Activated CD4-positive, alpha-beta T cell treated with anti-CD3 and anti-CD28 coated beads for 24 hours (primary cell): Measurements from ENCODE around the gene PYGO2.
"Not testable (repeated sequence)": the region's sequence is repeated elsewhere in the genome, so short reads cannot be mapped to it uniquely, and the experiment has no call there.

Experiments
- DNase-seq, 2 donors: peaks; one replicate each; pipeline ENCODE4 v3.0.0-alpha.2; 2020; ENCODE audit warnings: low read depth in 2 of 2

Gene PYGO2

GRCh38 chr1:154911691-154912550 lies 49.7 kb downstream of the PYGO2 start:
- no peak for DNase-seq

DNA sequence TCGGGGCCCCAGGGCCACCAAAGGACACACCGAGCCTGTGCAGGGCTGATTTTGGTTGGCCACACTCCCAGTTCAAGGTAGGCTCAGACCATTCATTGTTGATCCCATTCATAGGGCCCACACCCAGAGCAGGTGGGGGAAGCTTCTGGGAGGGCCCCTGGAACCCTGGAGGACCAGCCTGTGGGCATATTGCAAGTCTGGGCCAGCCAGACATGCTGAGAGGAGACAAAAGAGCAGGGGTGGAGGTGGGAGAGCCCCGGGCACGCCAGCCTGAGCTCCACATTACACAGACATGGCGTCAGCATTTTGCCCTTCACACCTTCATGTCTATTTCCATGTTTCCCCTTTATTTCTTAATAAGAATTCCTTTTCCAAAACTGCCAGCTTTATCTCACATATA lies 50.7 kb downstream of the PYGO2 start:
- no peak for DNase-seq

DNA sequence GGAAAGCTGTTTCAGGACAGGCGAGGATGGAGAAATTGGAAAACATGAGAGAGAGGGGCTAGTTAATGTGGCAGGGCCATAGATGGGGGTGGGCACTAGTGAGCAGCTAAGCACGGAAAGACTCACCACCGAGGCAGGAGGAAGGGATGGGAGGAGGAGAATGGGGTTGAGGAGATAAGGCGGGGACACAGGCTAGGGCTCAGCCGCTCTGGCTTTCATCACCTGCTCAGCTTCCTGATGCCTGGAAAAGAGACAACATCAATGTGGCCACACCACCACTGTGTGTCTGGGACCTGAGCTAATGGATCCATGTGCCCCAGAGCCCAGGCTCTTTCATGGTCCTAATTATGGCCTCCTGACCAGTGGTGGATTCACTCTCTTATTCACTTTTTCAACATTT lies 52.6 kb downstream of the PYGO2 start:
- no peak for DNase-seq

- DNase-seq = not testable (repeated sequence)
Measured at GRCh38 chr1:154908129-154908528, 53.5 kb downstream of the PYGO2 start.
